Osteoblast (primary cell): ENCODE data around the gene COQ8B. TPM values are rescaled to one million over a fixed set of nuclear protein-coding genes. Genes with fewer than 3 reads are reported as not detected.
A peak's percentile ranks its signal among the peaks of the same experiment; 100 is the strongest.
"Not testable (repeated sequence)": the region's sequence is repeated elsewhere in the genome, so short reads cannot be mapped to it uniquely, and the experiment has no call there.

Source experiments
- DNase-seq: peaks from one replicate; pipeline ENCODE4 v3.0.0; 2011; ENCODE audit warnings: low spot score, mixed read lengths; ENCODE audit not compliant: insufficient read length; ENCODE audit errors: missing footprints
- H2AFZ ChIP-seq: 2 replicates; pipeline ENCODE4 v1.6.0; 2011; ENCODE audit warnings: mild to moderate bottlenecking, low read length
- H3K27ac ChIP-seq: 2 replicates; pipeline ENCODE4 v1.5.1; 2011; ENCODE audit warnings: mild to moderate bottlenecking, low read depth, low read length, moderate library complexity
- H3K27me3 ChIP-seq: 2 replicates; pipeline ENCODE4 v1.6.0; 2012; ENCODE audit warnings: mild to moderate bottlenecking, control low read depth, inconsistent platforms, low read length, moderate library complexity; ENCODE audit not compliant: insufficient read depth
- H3K36me3 ChIP-seq: 2 replicates; pipeline ENCODE4 v1.5.1; 2011; ENCODE audit warnings: mild to moderate bottlenecking, low read length, control low read depth, moderate library complexity; ENCODE audit not compliant: insufficient read depth
- H3K4me1 ChIP-seq: 2 replicates; pipeline ENCODE4 v1.5.1; 2011; ENCODE audit warnings: mild to moderate bottlenecking, low read length, control low read depth, moderate library complexity; ENCODE audit not compliant: insufficient read depth
- H3K4me2 ChIP-seq: 2 replicates; pipeline ENCODE4 v1.6.0; 2011; ENCODE audit warnings: mild to moderate bottlenecking, low read length; ENCODE audit not compliant: insufficient read depth
- H3K4me3 ChIP-seq: fragments of 200-600 bp; sonication (generic); 3 replicates; pipeline ENCODE4 v1.5.1; 2012; ENCODE audit warnings: mild to moderate bottlenecking, low read length, inconsistent platforms; ENCODE audit not compliant: insufficient read depth
- H3K79me2 ChIP-seq: 2 replicates; pipeline ENCODE4 v1.6.0; 2012; ENCODE audit warnings: mild to moderate bottlenecking, low read length, control low read depth, inconsistent platforms; ENCODE audit not compliant: insufficient read depth
- H3K9me3 ChIP-seq: 2 replicates; pipeline ENCODE4 v1.5.1; 2011; ENCODE audit warnings: low read depth, low read length, control low read depth
- H4K20me1 ChIP-seq: 2 replicates; pipeline ENCODE4 v1.6.0; 2012; ENCODE audit warnings: mild to moderate bottlenecking, low read length, control low read depth; ENCODE audit not compliant: insufficient read depth
- total RNA-seq: library from RNA; depleted of rRNA; stranded (reverse); fragments of >200 nt; gene quantifications from 2 replicates; pipeline ENCODE4 v1.2.3, GENCODE V29; 2012
- TF ChIP-seq, protein P1 (sequence below): IDR thresholded peaks from 2 replicates; pipeline ENCODE4 v1.5.1; 2011; ENCODE audit warnings: mild to moderate bottlenecking, low read depth, low read length, moderate library complexity; ENCODE audit errors: extremely low read depth

Gene COQ8B
- total RNA-seq, 1 donor: 32.9 TPM

- Histone ChIP-seq H3K36me3 (no peaks in the 10 kb centered on the region), H3K4me2 (no peak overlapping the region), H3K79me2 (no peaks in the 10 kb centered on the region), H4K20me1 (no peaks in the 10 kb centered on the region), H3K9me3 (no peaks in the 10 kb centered on the region), H3K4me3 (no peak overlapping the region), H3K27me3 (peaks cover 3% of the 10 kb centered on the region), H2AFZ (no peak overlapping the region), H3K4me1 (peaks cover 16% of the 10 kb centered on the region), H3K27ac (no peak overlapping the region)
- TF ChIP-seq, protein P1, sequence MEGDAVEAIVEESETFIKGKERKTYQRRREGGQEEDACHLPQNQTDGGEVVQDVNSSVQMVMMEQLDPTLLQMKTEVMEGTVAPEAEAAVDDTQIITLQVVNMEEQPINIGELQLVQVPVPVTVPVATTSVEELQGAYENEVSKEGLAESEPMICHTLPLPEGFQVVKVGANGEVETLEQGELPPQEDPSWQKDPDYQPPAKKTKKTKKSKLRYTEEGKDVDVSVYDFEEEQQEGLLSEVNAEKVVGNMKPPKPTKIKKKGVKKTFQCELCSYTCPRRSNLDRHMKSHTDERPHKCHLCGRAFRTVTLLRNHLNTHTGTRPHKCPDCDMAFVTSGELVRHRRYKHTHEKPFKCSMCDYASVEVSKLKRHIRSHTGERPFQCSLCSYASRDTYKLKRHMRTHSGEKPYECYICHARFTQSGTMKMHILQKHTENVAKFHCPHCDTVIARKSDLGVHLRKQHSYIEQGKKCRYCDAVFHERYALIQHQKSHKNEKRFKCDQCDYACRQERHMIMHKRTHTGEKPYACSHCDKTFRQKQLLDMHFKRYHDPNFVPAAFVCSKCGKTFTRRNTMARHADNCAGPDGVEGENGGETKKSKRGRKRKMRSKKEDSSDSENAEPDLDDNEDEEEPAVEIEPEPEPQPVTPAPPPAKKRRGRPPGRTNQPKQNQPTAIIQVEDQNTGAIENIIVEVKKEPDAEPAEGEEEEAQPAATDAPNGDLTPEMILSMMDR: no peak
- DNase-seq: no peak
Observed at GRCh38 chr19:40661616-40662015, 55.1 kb downstream of the COQ8B start.

- H3K36me3 ChIP-seq: no peaks in the 10 kb centered on the region
- peak; percentile 14 for DNase-seq
Observed at GRCh38 chr19:40659566-40659965, 57.1 kb downstream of the COQ8B start.

DNA sequence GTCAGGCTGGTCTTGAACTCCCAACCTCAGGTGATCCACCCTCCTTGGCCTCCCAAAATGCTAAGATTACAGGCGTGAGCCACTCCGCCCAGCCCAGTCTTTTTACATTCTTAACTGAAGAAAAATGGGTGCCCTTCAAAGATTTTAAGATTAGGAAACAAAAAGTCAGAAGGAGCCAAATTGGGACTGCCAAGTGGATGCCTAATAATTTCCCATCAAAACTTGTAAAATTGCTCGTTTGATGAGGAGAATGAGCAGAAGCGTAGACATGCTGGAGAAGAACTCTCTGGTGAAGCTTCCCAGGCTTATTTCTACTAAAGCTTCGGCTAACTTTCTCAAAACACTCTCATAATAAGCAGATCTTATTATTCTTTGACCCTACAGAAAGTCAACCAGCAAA is 57.6 kb downstream of the COQ8B start:
- Histone ChIP-seq H3K9me3 (no peaks in the 10 kb centered on the region), H3K27ac (no peak overlapping the region), H3K4me1 (peaks cover 11% of the 10 kb centered on the region), H3K79me2 (no peaks in the 10 kb centered on the region), H3K4me2 (no peak overlapping the region), H3K36me3 (no peaks in the 10 kb centered on the region), H4K20me1 (no peaks in the 10 kb centered on the region), H3K4me3 (no peak overlapping the region), H3K27me3 (peaks cover 3% of the 10 kb centered on the region), H2AFZ (no peak overlapping the region)
- TF ChIP-seq, protein P1: no peak
- no peak for DNase-seq

More at GRCh38 chr19:40659566-40659965, 57.1 kb downstream of the COQ8B start:
- H3K4me2 ChIP-seq: no peak overlapping the region
- peaks cover 12% of the 10 kb centered on the region for H3K4me1 ChIP-seq
- no peaks in the 10 kb centered on the region for H4K20me1 ChIP-seq
- H3K9me3 ChIP-seq: no peaks in the 10 kb centered on the region
- no peak overlapping the region for H3K27ac ChIP-seq
- H3K79me2 ChIP-seq: no peaks in the 10 kb centered on the region
- no peak overlapping the region for H3K4me3 ChIP-seq
- H2AFZ ChIP-seq: no peak overlapping the region
- peaks cover 3% of the 10 kb centered on the region for H3K27me3 ChIP-seq
- TF ChIP-seq, protein P1: no peak

- H3K79me2 ChIP-seq: no peaks in the 10 kb centered on the region
- H3K27me3 ChIP-seq: peaks cover 3% of the 10 kb centered on the region
- peak; percentile 13 for DNase-seq
- H3K4me3 ChIP-seq: no peak overlapping the region
- H2AFZ ChIP-seq: no peak overlapping the region
- H3K9me3 ChIP-seq: no peaks in the 10 kb centered on the region
- no peak overlapping the region for H3K4me2 ChIP-seq
- TF ChIP-seq, protein P1: no peak
- H3K27ac ChIP-seq: no peak overlapping the region
- no peaks in the 10 kb centered on the region for H4K20me1 ChIP-seq
- no peaks in the 10 kb centered on the region for H3K4me1 ChIP-seq
- no peaks in the 10 kb centered on the region for H3K36me3 ChIP-seq
Observed at GRCh38 chr19:40658031-40658430, 58.7 kb downstream of the COQ8B start.

- H3K36me3 ChIP-seq, H3K27ac ChIP-seq, H3K4me2 ChIP-seq, H3K79me2 ChIP-seq, H2AFZ ChIP-seq, H3K9me3 ChIP-seq, H4K20me1 ChIP-seq, DNase-seq, H3K4me3 ChIP-seq, H3K27me3 ChIP-seq: not testable (repeated sequence)
- H3K4me1 ChIP-seq: peaks cover 11% of the 10 kb centered on the region
Observed at GRCh38 chr19:40655684-40656083, 61.0 kb downstream of the COQ8B start.

DNA sequence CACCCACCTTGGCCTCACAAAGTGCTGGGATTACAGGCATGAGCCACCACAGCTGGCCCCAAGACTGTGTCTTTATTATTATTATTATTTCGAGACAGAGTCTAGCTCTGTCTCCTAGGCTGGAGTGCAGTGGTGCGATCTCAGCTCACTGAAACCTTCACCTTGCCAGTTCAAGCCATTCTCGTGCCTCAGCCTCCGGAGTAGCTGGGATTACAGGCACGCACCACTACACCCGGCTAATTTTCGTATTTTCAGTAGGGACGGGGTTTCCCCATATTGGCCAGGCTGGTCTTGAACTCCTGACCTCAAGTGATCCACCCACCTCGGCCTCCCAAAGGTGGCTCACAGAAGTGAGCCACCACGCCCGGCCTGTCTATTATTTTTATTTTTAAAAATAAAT is 64.4 kb downstream of the COQ8B start:
- DNase-seq, H3K27me3 ChIP-seq, H3K27ac ChIP-seq, H3K79me2 ChIP-seq, H3K4me2 ChIP-seq, H3K4me3 ChIP-seq, H3K9me3 ChIP-seq, H4K20me1 ChIP-seq, H2AFZ ChIP-seq, H3K36me3 ChIP-seq: not testable (repeated sequence)
- H3K4me1 ChIP-seq: peaks cover 17% of the 10 kb centered on the region
